HG03354 (cell line): ENCODE data around the gene MAP3K5.

Source experiments
- ATAC-seq: cut with Tn5 transposase; IDR thresholded peaks from one replicate; pipeline ENCODE4 v1.9.1; 2021; ENCODE audit warnings: mild to moderate bottlenecking; ENCODE audit not compliant: unreplicated experiment, poor library complexity, severe bottlenecking

MAP3K5 gene

GRCh38 chr6:136564180-136564579, 228.1 kb downstream of the MAP3K5 start:
- ATAC-seq, result no peak

GRCh38 chr6:136563386-136564152, 228.7 kb downstream of the MAP3K5 start:
- ATAC-seq, result no peak

DNA sequence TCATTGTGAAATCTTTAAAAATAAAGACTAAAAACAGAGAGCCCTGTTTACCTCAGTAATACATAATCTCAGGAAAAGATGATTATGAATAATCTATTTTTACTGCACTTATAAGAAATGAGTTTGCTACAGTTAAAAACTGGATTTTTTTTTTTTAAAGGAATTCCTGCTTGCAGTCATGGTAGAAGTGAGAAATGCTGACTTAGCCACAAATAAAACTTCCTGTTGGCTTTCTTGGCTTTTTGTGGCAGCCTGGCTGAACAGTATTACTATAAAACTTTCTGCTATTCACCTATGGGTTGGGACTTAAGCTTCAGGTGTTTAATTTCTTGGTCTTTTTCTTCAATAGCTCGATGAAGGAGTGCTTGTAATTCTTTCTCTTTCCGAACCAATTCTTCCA, 230.1 kb downstream of the MAP3K5 start:
- no peak for ATAC-seq

- ATAC-seq, result no peak
Observed at GRCh38 chr6:136553166-136553787, 239.0 kb downstream of the MAP3K5 start.

DNA sequence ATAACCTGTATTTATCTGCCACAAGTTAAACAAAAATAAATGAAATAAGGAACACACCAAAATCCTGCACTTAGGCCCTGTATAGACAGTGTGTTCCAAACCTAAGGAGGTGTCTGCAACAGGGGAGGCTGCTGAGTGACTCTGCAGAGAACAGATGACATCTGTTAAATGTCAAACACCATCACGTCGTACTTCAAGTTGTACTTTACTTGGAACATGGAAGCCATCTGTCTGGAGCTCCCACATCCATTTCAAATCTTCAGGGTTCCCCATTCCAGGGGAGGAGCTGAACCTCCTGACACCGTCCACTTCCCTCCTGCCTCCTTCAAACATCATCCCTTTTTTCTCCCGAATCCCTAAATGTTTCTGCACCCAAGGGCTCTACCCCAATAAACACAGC, 240.2 kb downstream of the MAP3K5 start:
- no peak for ATAC-seq

GRCh38 chr6:136551103-136551502, 241.2 kb downstream of the MAP3K5 start:
- no peak for ATAC-seq

GRCh38 chr6:136550330-136551071, 241.8 kb downstream of the MAP3K5 start, which contains the start of gene MAP7:
Gene MAP7, minus strand, starts transcription at chr6:136550422. Its CDS starts 14 bp downstream, at chr6:136550408.
- peak; percentile 79 for ATAC-seq

DNA sequence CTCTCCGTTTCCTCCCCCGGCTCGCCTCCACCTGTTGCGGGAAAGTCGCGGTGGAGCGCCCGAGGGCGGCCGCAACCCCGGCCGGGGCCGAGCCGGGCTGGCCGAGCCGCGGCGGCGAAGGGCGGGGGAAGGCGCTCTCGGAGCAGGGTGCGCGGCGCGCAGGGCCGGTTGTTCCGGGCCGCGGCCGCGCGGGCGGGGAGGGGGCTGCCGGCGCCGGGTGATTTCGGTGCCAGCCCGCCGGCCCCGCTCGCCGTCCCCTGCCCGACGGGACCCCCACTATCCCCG, 242.3 kb downstream of the MAP3K5 start:
- ATAC-seq, result peak; percentile 67

- ATAC-seq, result peak; percentile 10
Observed at GRCh38 chr6:136549300-136550044, 242.8 kb downstream of the MAP3K5 start.

DNA sequence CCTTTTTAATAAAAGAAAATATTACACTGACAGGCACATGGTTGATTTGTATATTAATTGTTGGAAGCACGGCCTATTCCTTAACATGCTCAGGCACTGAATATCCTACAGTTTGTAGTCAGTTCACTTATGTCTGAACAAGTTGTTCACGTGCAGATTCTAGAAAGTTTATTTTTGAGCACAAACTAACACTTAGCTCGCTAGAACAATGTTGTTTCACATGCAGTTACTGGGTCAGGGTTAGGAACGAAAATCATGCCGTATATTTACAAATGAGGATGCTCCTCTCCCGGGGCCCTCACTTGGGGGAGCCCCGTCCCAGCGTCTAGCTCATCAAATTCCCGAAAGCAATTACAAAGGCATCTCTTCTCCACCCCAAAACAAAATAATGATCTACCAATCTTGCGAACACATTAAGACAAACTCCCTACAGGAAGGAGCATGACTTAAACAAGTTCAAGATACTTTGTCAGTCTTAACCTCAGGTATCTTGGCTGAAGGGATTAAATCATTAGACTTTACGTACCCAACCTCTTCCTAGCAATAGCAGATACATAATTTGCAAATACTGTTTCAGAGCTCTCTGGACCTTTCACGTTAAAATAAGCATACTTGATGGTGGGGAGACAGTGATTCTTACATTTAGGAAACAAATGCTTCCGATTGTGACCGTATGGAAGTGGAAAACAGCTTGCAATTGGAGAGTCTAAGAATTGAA, 243.5 kb downstream of the MAP3K5 start:
- no peak for ATAC-seq

- no peak for ATAC-seq
Observed at GRCh38 chr6:136547871-136548270, 244.4 kb downstream of the MAP3K5 start.

GRCh38 chr6:136547336-136547735, 244.9 kb downstream of the MAP3K5 start:
- ATAC-seq, result no peak

GRCh38 chr6:136546331-136546730, 245.9 kb downstream of the MAP3K5 start:
- ATAC-seq, result no peak

DNA sequence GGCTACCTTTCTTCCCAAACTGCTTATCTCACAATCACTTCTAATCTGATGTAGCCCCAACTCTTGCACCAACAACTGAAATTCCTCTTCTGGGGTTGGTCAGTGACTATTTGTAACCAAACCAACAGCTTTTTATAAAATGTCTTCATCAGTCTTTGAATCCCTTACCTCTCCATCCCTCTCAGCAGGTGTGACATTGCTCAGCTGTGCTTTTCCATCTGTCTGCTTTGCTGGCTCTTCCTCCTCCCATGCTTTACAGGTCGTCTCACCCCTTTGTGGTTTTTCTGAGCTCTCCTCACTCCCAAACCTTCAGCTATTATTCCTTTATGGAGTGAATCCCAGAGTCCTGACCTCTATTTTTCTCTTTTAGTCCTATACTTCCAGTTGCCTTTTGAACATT, 248.0 kb downstream of the MAP3K5 start:
- no peak for ATAC-seq

GRCh38 chr6:136541395-136541794, 250.9 kb downstream of the MAP3K5 start:
- no peak for ATAC-seq

DNA sequence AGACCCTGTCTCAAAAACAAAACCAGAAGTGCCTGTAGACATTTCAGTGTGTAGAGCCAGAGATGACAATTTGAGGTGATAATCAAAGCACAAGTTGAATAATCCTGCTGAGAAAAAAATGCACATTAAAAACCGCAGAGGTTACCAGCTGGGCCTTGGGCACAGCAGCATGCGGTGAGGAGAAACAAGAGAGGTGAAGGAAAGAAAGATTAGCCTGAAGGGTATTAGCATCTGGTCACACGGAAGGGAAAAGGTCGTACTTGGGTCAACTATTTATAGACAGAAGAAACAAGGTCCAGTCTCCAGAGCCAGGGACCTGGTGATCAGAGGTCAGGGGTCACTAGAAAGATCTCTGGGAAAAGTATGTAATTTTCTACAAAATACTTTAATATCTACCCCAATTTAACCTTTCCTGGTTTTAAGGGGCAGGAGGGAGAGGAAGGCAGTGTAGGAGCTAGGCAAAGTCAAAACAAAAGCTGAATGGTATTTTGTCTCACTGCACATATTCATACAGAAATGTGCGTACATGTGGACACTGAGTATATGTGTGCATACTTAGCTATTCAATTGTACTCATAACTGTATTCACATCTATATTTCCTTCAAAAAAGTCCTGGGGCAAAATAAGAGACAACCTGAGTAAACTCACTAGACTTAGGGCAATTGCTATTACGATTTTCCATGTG, 252.2 kb downstream of the MAP3K5 start:
- ATAC-seq, result no peak

GRCh38 chr6:136538836-136539235, 253.4 kb downstream of the MAP3K5 start:
- no peak for ATAC-seq

DNA sequence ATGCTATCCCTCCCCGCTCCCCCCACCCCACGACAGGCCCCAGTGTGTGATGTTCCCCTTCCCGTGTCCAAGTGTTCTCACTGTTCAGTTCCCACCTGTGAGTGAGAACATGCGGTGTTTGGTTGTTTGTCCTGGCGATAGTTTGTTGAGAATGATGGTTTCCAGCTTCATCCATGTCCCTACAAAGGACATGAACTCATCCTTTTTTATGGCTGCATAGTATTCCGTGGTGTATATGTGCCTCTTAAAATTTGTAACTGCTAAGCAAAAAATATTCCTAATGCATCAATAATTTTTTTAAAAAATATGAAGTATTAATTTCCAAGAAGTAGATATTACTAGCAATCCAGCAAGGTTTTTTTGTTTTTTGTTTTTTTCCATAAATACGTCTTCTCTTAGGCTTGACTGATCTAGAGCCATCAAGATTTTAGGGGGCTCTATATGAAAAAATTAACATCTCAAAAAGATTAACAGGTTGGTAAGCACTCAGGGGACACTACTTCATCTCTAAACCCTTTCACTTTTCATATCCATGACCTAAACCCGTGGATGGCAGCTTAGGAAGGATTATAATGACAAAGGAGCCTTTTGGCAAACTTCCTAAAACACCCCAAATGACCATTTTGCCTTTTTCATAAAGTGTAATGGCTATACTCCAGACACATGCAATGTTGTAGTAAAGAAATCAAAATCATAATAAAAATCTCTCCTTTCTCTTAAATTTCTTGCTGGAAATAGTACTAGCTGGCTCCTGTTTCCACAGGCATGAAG, 256.2 kb downstream of the MAP3K5 start:
- no peak for ATAC-seq
